HG02759 (cell line): Measurements from ENCODE around the gene NUDCD3.

Experiments
- ATAC-seq: cut with Tn5 transposase; IDR thresholded peaks from one replicate; pipeline ENCODE4 v1.9.1; 2021; ENCODE audit warnings: mild to moderate bottlenecking, moderate library complexity; ENCODE audit not compliant: unreplicated experiment

NUDCD3 gene

GRCh38 chr7:44385434-44386138, 104.9 kb downstream of the NUDCD3 start:
- ATAC-seq: no peak

- no peak for ATAC-seq
Observed at GRCh38 chr7:44384586-44385433, 105.6 kb downstream of the NUDCD3 start.

- ATAC-seq: no peak
Observed at GRCh38 chr7:44383566-44383965, 106.9 kb downstream of the NUDCD3 start.

- ATAC-seq: no peak
Observed at GRCh38 chr7:44382459-44383265, 107.8 kb downstream of the NUDCD3 start.

- ATAC-seq: no peak
Observed at GRCh38 chr7:44381494-44382220, 108.8 kb downstream of the NUDCD3 start.

- no peak for ATAC-seq
Observed at GRCh38 chr7:44380831-44381493, 109.5 kb downstream of the NUDCD3 start.

GRCh38 chr7:44380189-44380830, 110.1 kb downstream of the NUDCD3 start:
- no peak for ATAC-seq

GRCh38 chr7:44379366-44380188, 110.9 kb downstream of the NUDCD3 start:
- ATAC-seq: no peak

GRCh38 chr7:44378744-44379143, 111.7 kb downstream of the NUDCD3 start:
- ATAC-seq: no peak

GRCh38 chr7:44377681-44378421, 112.6 kb downstream of the NUDCD3 start:
- peak; percentile 76 for ATAC-seq

- ATAC-seq: no peak
Observed at GRCh38 chr7:44377134-44377463, 113.4 kb downstream of the NUDCD3 start.

- ATAC-seq: no peak
Observed at GRCh38 chr7:44376429-44377133, 113.9 kb downstream of the NUDCD3 start.

- no peak for ATAC-seq
Observed at GRCh38 chr7:44375926-44376342, 114.5 kb downstream of the NUDCD3 start.

GRCh38 chr7:44375236-44375699, 115.2 kb downstream of the NUDCD3 start:
- no peak for ATAC-seq

- ATAC-seq: no peak
Observed at GRCh38 chr7:44374007-44374763, 116.3 kb downstream of the NUDCD3 start.

GRCh38 chr7:44373418-44373740, 117.1 kb downstream of the NUDCD3 start:
- ATAC-seq: no peak
